Right forelimb (tissue), 1 donor: ENCODE data around the gene TRIO.
A peak's percentile ranks its signal among the peaks of the same experiment; 100 is the strongest.

Experiments
- DNase-seq: peaks from one replicate; pipeline ENCODE4 v3.0.0-alpha.2; 2018

Gene TRIO

GRCh38 chr5:14445576-14446290, 302.6 kb downstream of the TRIO start:
- DNase-seq: peak; percentile 73

- DNase-seq: peak; percentile 65
Measured at GRCh38 chr5:14447958-14448911, 305.1 kb downstream of the TRIO start.

GRCh38 chr5:14449052-14449661, 306.0 kb downstream of the TRIO start:
- DNase-seq: peak; percentile 78

GRCh38 chr5:14450018-14450524, 306.9 kb downstream of the TRIO start:
- DNase-seq: no peak

GRCh38 chr5:14450742-14451141, 307.6 kb downstream of the TRIO start:
- DNase-seq: no peak

GRCh38 chr5:14451871-14452270, 308.7 kb downstream of the TRIO start:
- no peak for DNase-seq

GRCh38 chr5:14452685-14453454, 309.7 kb downstream of the TRIO start:
- DNase-seq: no peak

GRCh38 chr5:14453481-14453880, 310.3 kb downstream of the TRIO start:
- no peak for DNase-seq

GRCh38 chr5:14455814-14456321, 312.7 kb downstream of the TRIO start:
- no peak for DNase-seq

GRCh38 chr5:14457476-14457875, 314.3 kb downstream of the TRIO start:
- no peak for DNase-seq

- no peak for DNase-seq
Measured at GRCh38 chr5:14458414-14458813, 315.3 kb downstream of the TRIO start.

GRCh38 chr5:14460844-14461398, 317.8 kb downstream of the TRIO start:
- no peak for DNase-seq

GRCh38 chr5:14462681-14463080, 319.5 kb downstream of the TRIO start:
- DNase-seq: no peak

GRCh38 chr5:14463629-14464028, 320.5 kb downstream of the TRIO start:
- DNase-seq: no peak

- no peak for DNase-seq
Measured at GRCh38 chr5:14464096-14464495, 321.0 kb downstream of the TRIO start.

- DNase-seq: no peak
Measured at GRCh38 chr5:14464671-14465070, 321.5 kb downstream of the TRIO start.

- DNase-seq: no peak
Measured at GRCh38 chr5:14465116-14465515, 322.0 kb downstream of the TRIO start.

GRCh38 chr5:14465776-14466175, 322.6 kb downstream of the TRIO start:
- DNase-seq: no peak

- no peak for DNase-seq
Measured at GRCh38 chr5:14467251-14467650, 324.1 kb downstream of the TRIO start.

- no peak for DNase-seq
Measured at GRCh38 chr5:14467886-14468285, 324.7 kb downstream of the TRIO start.

- DNase-seq: peak; percentile 46
Measured at GRCh38 chr5:14469551-14470377, 326.6 kb downstream of the TRIO start.
